Smooth muscle cell of bladder (primary cell): ENCODE results near the gene MPHOSPH8. TPM values are rescaled to one million over a fixed set of nuclear protein-coding genes. Genes with fewer than 3 reads are reported as not detected.

Experiments used
- total RNA-seq: library from RNA; depleted of rRNA; stranded (reverse); fragments of >200 nt; gene quantifications from 2 replicates; pipeline ENCODE4 v1.2.3, GENCODE V29; 2014

Gene MPHOSPH8, protein sequence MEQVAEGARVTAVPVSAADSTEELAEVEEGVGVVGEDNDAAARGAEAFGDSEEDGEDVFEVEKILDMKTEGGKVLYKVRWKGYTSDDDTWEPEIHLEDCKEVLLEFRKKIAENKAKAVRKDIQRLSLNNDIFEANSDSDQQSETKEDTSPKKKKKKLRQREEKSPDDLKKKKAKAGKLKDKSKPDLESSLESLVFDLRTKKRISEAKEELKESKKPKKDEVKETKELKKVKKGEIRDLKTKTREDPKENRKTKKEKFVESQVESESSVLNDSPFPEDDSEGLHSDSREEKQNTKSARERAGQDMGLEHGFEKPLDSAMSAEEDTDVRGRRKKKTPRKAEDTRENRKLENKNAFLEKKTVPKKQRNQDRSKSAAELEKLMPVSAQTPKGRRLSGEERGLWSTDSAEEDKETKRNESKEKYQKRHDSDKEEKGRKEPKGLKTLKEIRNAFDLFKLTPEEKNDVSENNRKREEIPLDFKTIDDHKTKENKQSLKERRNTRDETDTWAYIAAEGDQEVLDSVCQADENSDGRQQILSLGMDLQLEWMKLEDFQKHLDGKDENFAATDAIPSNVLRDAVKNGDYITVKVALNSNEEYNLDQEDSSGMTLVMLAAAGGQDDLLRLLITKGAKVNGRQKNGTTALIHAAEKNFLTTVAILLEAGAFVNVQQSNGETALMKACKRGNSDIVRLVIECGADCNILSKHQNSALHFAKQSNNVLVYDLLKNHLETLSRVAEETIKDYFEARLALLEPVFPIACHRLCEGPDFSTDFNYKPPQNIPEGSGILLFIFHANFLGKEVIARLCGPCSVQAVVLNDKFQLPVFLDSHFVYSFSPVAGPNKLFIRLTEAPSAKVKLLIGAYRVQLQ
- 15.1 and 19.0 TPM in 2 replicates for total RNA-seq

DNA sequence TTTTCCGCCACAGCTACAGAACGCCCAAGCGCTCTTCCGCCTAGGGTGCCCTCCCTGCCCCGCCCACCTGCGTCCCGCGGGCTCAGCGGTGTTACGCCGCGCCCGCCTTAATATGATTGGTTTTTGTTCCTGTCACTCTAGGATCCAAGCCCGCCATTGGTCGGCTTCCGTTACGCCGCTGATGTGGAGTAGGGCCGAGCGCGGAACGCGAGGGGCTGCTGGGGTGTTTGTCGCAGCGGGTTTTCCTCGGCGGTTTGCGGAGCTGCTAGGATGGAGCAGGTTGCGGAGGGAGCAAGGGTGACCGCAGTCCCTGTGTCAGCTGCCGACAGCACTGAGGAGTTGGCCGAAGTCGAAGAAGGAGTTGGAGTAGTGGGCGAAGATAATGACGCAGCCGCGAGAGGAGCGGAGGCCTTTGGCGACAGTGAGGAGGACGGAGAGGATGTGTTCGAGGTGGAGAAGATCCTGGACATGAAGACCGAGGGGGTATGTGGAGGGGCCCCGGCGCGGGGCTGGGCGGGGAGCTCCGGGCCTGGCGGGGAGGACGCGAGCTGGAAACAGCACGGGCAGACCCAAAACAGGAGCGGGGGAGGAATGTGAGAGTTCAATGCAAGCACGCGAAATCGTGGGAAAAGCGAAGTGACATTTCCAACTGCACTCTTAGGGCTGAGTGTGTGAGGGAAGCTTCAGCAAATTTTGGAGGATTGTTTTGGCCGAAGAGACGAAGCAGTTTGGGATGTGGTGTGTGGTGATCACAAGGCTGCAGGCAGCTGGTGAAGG lies at the start of gene MPHOSPH8:
TSS of gene MPHOSPH8 (plus strand) at position 181 of the 777 bp plus-strand sequence. CDS start at position 271, 90 bp downstream.

Other genes starting within 250 kb of the MPHOSPH8 start
- gene TPTE2, start 72.1 kb upstream of the MPHOSPH8 start, total RNA-seq = 0.09 TPM in 1 of 2 replicates, not detected in the other
- gene PSPC1, start 149.3 kb downstream of the MPHOSPH8 start, total RNA-seq = 40.8 and 46.4 TPM in 2 replicates
- 12.4 and 12.8 TPM in 2 replicates for gene ZMYM5, start 230.0 kb downstream of the MPHOSPH8 start, total RNA-seq